Breast epithelium (tissue), 4 donors: Measurements from ENCODE around the gene YIPF6. TPM values are rescaled to one million over a fixed set of nuclear protein-coding genes. Genes with fewer than 3 reads are reported as not detected.
"Not testable (repeated sequence)": the region's sequence is repeated elsewhere in the genome, so short reads cannot be mapped to it uniquely, and the experiment has no call there.

Experiments used
- DNase-seq, 2 donors: peaks; one replicate each; pipeline ENCODE4 v3.0.0-alpha.2; 2019; ENCODE audit warnings: low spot score in 2 of 2
- H3K27ac ChIP-seq, 2 donors: fragments of 200-600 bp; sonication (generic) in 1 of 2; one replicate each; pipeline ENCODE4 v1.5.1; 2016 to 2019; ENCODE audit warnings: mild to moderate bottlenecking in 1 of 2
- H3K27me3 ChIP-seq, 2 donors: fragments of 200-600 bp; sonication (generic) in 1 of 2; one replicate each; pipeline versions ENCODE4 v1.5.1 to v1.6.0; 2017 to 2019; ENCODE audit warnings: control low read depth in 1 of 2, mild to moderate bottlenecking in 1 of 2
- H3K36me3 ChIP-seq: fragments of 200-600 bp; one replicate; pipeline ENCODE4 v1.5.1; 2019
- H3K4me1 ChIP-seq, 2 donors: fragments of 200-600 bp; sonication (generic); one replicate each; pipeline ENCODE4 v1.5.1; 2016 to 2019; ENCODE audit warnings: control low read depth in 1 of 2
- H3K4me3 ChIP-seq, 3 donors: fragments of 200-600 bp; sonication (generic); 1 replicate in 2 of 3; 2 replicates in 1 of 3; pipeline ENCODE4 v1.5.1; 2016 to 2019; ENCODE audit warnings: mild to moderate bottlenecking in 3 of 3, moderate library complexity in 2 of 3
- H3K9me3 ChIP-seq, 2 donors: fragments of 200-600 bp; sonication (generic) in 1 of 2; one replicate each; pipeline ENCODE4 v1.5.1; 2016 to 2019; ENCODE audit warnings: control low read depth in 1 of 2
- CTCF ChIP-seq, 3 donors: fragments of 450-650 bp; IDR thresholded peaks; one replicate each; pipeline ENCODE4 v1.5.1; 2016 to 2017; ENCODE audit warnings: antibody characterized with exemption in 3 of 3, mild to moderate bottlenecking in 3 of 3, moderate library complexity in 3 of 3
- POLR2A ChIP-seq: fragments of 450-650 bp; IDR thresholded peaks from one replicate; pipeline ENCODE4 v1.6.1; 2016; ENCODE audit warnings: antibody characterized with exemption, mild to moderate bottlenecking, moderate library complexity
- POLR2AphosphoS5 ChIP-seq, 3 donors: sonication (generic); formaldehyde crosslinking; IDR thresholded peaks; one replicate each; pipeline ENCODE4 v1.6.1; 2017; ENCODE audit warnings: antibody characterized with exemption in 3 of 3
- intact Hi-C: fragments of 100-400 bp; cut with DNase I; formaldehyde crosslinking; loops from one replicate; pipeline ENCODE4 v1.15.1; 2023; ENCODE audit warnings: low total_unique reads
- total RNA-seq, 3 donors: library from RNA; depleted of rRNA; stranded (reverse); fragments of >200 nt; gene quantifications; one replicate each; pipeline ENCODE4 v1.1.0, GENCODE V29; 2016

Gene YIPF6
- total RNA-seq, 3 donors from 2014 or later = 25.3 to 27.9 (median 27.2) TPM

DNA sequence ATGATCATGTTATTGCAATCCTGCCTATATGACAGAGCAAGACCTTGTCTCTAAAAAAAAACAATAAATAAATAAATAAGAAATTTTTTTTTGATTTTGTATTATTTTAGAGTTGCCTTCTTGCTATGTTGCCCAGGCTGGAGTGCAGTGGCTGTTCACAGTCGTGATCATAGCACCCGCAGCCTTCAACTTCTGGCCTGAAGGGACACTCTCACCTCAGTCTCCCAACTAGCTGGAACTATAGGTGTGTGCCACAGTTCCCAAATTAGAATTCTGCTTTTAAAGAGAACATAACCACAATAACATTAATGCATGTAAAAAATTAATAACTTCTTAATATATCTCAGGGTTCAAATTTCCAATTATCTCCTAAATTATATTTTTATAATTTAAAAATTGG is 7.8 kb downstream of the YIPF6 start:
- intact Hi-C loops = no loop called here
- no peak overlapping the region for H3K27ac ChIP-seq
- H3K27me3 ChIP-seq = peaks cover 0 to 17% of the 10 kb centered on the region in 2 donors
- H3K9me3 ChIP-seq = no peaks in the 10 kb centered on the region
- H3K36me3 ChIP-seq = no peaks in the 10 kb centered on the region
- no peak for TF ChIP-seq POLR2AphosphoS5 (IDR thresholded peaks at IDR 0.05)
- TF ChIP-seq CTCF (IDR thresholded peaks at IDR 0.05) = no peak
- TF ChIP-seq POLR2A = no peak
- H3K4me1 ChIP-seq = no peaks in the 10 kb centered on the region
- no peak for DNase-seq
- no peak overlapping the region for H3K4me3 ChIP-seq

GRCh38 chrX:68508799-68509198 is 9.9 kb downstream of the YIPF6 start:
- H3K4me1 ChIP-seq = no peaks in the 10 kb centered on the region
- no peaks in the 10 kb centered on the region for H3K36me3 ChIP-seq
- H3K9me3 ChIP-seq = no peaks in the 10 kb centered on the region
- TF ChIP-seq POLR2A (no peak), POLR2AphosphoS5 (IDR thresholded peaks at IDR 0.05) (no peak), CTCF (IDR thresholded peaks at IDR 0.05) (no peak)
- H3K27ac ChIP-seq = no peak overlapping the region
- no peak overlapping the region for H3K4me3 ChIP-seq
- no peak for DNase-seq
- peaks cover 0 to 6% of the 10 kb centered on the region in 2 donors for H3K27me3 ChIP-seq
- intact Hi-C loops = no loop called here

GRCh38 chrX:68511255-68511654 is 12.4 kb downstream of the YIPF6 start:
- Histone ChIP-seq H3K36me3 (no peaks in the 10 kb centered on the region), H3K4me3 (no peak overlapping the region), H3K4me1 (no peaks in the 10 kb centered on the region), H3K9me3 (no peaks in the 10 kb centered on the region), H3K27me3 (peaks cover 0 to 5% of the 10 kb centered on the region in 2 donors), H3K27ac (no peak overlapping the region)
- intact Hi-C loops = no loop called here
- TF ChIP-seq CTCF (IDR thresholded peaks at IDR 0.05) (peak in 2 of 3 donors; percentile 64 to 68), POLR2AphosphoS5 (IDR thresholded peaks at IDR 0.05) (no peak)
- no peak for DNase-seq

GRCh38 chrX:68524680-68525079 is 25.8 kb downstream of the YIPF6 start:
- H3K27ac ChIP-seq, H3K36me3 ChIP-seq, intact Hi-C loops, H3K4me3 ChIP-seq, H3K4me1 ChIP-seq, DNase-seq, H3K9me3 ChIP-seq: not testable (repeated sequence)
- peaks cover 0 to 16% of the 10 kb centered on the region in 2 donors for H3K27me3 ChIP-seq

DNA sequence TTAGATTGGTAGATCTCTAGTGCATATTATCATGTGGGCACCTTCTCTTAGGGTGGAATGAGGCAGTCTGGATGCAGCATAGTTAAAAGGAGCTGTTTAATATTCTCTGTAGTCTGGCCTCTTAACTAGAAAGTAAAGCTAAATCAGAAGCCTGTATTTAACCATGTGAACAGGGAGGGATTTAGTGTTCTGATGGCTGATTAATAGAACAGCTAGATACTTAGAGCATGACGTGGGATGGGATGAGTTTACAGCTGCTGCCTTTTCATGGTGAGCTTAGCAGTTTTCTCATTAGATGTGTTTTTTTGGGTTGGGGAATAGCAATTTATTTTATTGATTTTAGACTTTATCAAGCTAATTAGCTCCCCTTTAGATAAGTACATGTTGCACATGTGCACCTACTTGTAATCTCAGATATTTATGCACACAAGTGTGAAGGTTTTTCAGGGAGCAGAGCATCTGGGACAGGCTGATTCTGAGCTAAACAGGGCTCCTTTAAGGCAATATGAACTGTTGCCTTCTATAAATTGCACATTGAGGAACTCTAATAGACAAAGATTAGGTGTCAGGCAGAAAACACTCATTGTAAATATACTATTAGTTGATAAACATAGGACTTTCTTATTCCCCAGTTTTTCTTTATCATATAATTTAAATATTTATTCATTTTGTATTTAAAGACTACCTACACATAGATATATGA is 34.1 kb downstream of the YIPF6 start:
- Histone ChIP-seq H3K4me1 (no peaks in the 10 kb centered on the region), H3K36me3 (no peaks in the 10 kb centered on the region), H3K27ac (no peak overlapping the region), H3K9me3 (no peaks in the 10 kb centered on the region), H3K27me3 (peaks cover 0 to 52% of the 10 kb centered on the region in 2 donors), H3K4me3 (no peak overlapping the region)
- TF ChIP-seq CTCF (IDR thresholded peaks at IDR 0.05) (no peak), POLR2AphosphoS5 (IDR thresholded peaks at IDR 0.05) (no peak), POLR2A (no peak)
- no peak for DNase-seq
- intact Hi-C loops = no loop called here
